ENCODE results near the gene LMNTD1. TPM values are rescaled to one million over a fixed set of nuclear protein-coding genes. Genes with fewer than 3 reads are reported as not detected.

The LMNTD1 gene
- total RNA-seq, 1 experiment from 2014 or later, result not detected

DNA sequence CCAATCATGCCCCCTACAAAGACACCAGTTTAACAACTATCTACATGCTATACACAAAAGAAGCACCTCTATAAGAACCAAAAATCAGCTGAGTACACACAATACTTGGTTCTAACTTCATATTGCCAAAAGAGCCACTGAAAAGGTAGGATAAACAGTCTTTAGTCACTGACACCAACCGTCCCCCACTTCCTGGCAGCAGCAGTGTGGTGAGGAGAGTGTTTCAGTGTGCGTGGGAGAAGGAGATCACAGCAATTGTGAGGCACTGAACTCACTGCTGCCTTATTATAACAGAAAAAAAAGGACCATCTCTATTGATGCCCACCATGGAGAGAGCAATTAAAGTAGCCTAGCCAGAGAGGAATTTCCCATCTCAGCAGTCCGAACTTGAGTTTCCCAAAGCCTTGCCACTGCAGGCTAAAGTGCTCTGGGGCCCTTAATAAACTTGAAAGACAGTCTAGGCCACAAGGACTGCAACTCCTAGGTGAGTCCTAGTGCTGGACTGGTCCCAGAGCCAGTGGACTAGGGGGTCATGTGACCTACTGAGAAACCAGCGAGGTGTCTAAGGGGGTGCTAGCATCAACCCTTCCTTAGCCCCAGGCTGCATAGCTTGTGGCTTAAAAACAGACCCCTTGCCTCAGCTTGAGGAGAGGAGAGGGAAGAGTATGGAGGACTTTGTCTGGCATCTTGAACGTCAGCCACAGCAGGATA lies 37.1 kb upstream of the LMNTD1 start:
- no peak overlapping the region for H3K27ac ChIP-seq
- no peaks in the 10 kb centered on the region for H3K9me2 ChIP-seq (ENCODE audit: insufficient read depth)
- no TSS peak for BruUV-seq (replicated peaks)
- no peak for DNase-seq
- H3K4me2 ChIP-seq, result no peak overlapping the region
- no peaks in the 10 kb centered on the region for H3K4me1 ChIP-seq (replicated peaks; ENCODE audit: insufficient read depth)
- intact Hi-C loops (cut with micrococcal nuclease; ENCODE audit: unreplicated experiment), result no loop called here
- ChIA-PET CTCF (no interaction called here), POLR2A (ENCODE audit: unreplicated experiment) (no interaction called here)
- TF ChIP-seq CTCF (conservative IDR thresholded peaks at IDR 0.05) (no peak), EZH2 (IDR thresholded peaks at IDR 0.05; ENCODE audit: low read depth) (no peak)
- no peaks in the 10 kb centered on the region for H3K36me3 ChIP-seq (ENCODE audit: low read depth)
- no peak overlapping the region for H2AFZ ChIP-seq
- H3K79me2 ChIP-seq (ENCODE audit: low read depth), result no peaks in the 10 kb centered on the region
- H3K4me3 ChIP-seq, result no peak overlapping the region
- no peaks in the 10 kb centered on the region for H3K27me3 ChIP-seq (ENCODE audit: insufficient read depth, low read depth)
- H3K9me3 ChIP-seq (ENCODE audit: insufficient read depth, low read depth), result peaks cover 13% of the 10 kb centered on the region; the same call in 1 of the 2 replicates
- no peaks in the 10 kb centered on the region for H3F3A ChIP-seq (ENCODE audit: insufficient read depth, low read depth)
- no peaks in the 10 kb centered on the region for H4K20me1 ChIP-seq (ENCODE audit: insufficient read depth)

- CTCF ChIA-PET, result no interaction called here
- H3K4me2 ChIP-seq, result no peak overlapping the region
- no peaks in the 10 kb centered on the region for H4K20me1 ChIP-seq (ENCODE audit: insufficient read depth)
- H3K9me2 ChIP-seq (ENCODE audit: insufficient read depth), result no peaks in the 10 kb centered on the region
- BruUV-seq (replicated peaks), result no TSS peak
- DNase-seq, result no peak
- intact Hi-C loops (cut with micrococcal nuclease; ENCODE audit: unreplicated experiment), result no loop called here
- no peaks in the 10 kb centered on the region for H3F3A ChIP-seq (ENCODE audit: insufficient read depth, low read depth)
- H3K4me3 ChIP-seq, result no peak overlapping the region
- no peaks in the 10 kb centered on the region for H3K4me1 ChIP-seq (replicated peaks; ENCODE audit: insufficient read depth)
- H3K9me3 ChIP-seq (ENCODE audit: insufficient read depth, low read depth), result peaks cover 13% of the 10 kb centered on the region; the same call in 1 of the 2 replicates
- POLR2A ChIA-PET (ENCODE audit: unreplicated experiment), result no interaction called here
- no peaks in the 10 kb centered on the region for H3K36me3 ChIP-seq (ENCODE audit: low read depth)
- H3K27me3 ChIP-seq (ENCODE audit: insufficient read depth, low read depth), result no peaks in the 10 kb centered on the region
- H3K79me2 ChIP-seq (ENCODE audit: low read depth), result no peaks in the 10 kb centered on the region
- no peak for TF ChIP-seq EZH2 (IDR thresholded peaks at IDR 0.05; ENCODE audit: low read depth)
- TF ChIP-seq CTCF (conservative IDR thresholded peaks at IDR 0.05), result no peak
- H2AFZ ChIP-seq, result no peak overlapping the region
- H3K27ac ChIP-seq, result no peak overlapping the region
These were observed 34.3 kb upstream of the LMNTD1 start for GRCh38 chr12:25587346-25587745.

DNA sequence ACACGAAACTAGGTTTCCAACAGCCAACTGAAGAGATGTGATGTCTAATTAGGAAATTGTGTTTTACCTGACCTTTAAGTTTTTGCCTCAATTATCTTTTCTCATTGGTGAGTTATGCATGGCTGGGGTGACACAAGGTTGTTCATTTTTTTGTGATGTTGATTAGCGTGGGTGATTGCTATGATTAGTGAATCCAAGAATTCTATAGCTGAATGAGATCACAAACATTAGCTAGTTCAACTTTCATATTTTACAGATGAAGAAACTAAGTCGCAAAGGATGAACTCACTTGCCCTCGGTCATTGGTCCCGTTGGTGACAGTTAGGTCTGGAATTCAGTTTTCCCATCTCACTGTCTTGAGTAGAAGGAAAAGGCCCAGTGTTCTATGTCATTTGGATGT lies 32.6 kb upstream of the LMNTD1 start:
- no TSS peak for BruUV-seq (replicated peaks)

More for the DNA sequence above, 32.6 kb upstream of the LMNTD1 start:
- intact Hi-C loops (cut with micrococcal nuclease; ENCODE audit: unreplicated experiment), result no loop called here
- Histone ChIP-seq H3K4me2 (no peak overlapping the region), H3K27ac (no peak overlapping the region), H3K27me3 (ENCODE audit: insufficient read depth, low read depth) (no peaks in the 10 kb centered on the region), H3K9me2 (ENCODE audit: insufficient read depth) (no peaks in the 10 kb centered on the region), H3K9me3 (ENCODE audit: insufficient read depth, low read depth) (peaks cover 13% of the 10 kb centered on the region; the same call in 1 of the 2 replicates), H3K36me3 (ENCODE audit: low read depth) (no peaks in the 10 kb centered on the region), H4K20me1 (ENCODE audit: insufficient read depth) (no peaks in the 10 kb centered on the region), H3F3A (ENCODE audit: insufficient read depth, low read depth) (no peaks in the 10 kb centered on the region), H3K4me1 (replicated peaks; ENCODE audit: insufficient read depth) (no peaks in the 10 kb centered on the region), H2AFZ (no peak overlapping the region), H3K79me2 (ENCODE audit: low read depth) (no peaks in the 10 kb centered on the region), H3K4me3 (no peak overlapping the region)
- no peak for DNase-seq
- no peak for TF ChIP-seq EZH2 (IDR thresholded peaks at IDR 0.05; ENCODE audit: low read depth)
- no peak for TF ChIP-seq CTCF (conservative IDR thresholded peaks at IDR 0.05)
- ChIA-PET POLR2A (ENCODE audit: unreplicated experiment) (no interaction called here), CTCF (no interaction called here)

Measured in PC-9 (cell line).